Naive B cell (primary cell): ENCODE measurements around the gene RAB3GAP1. TPM values are rescaled to one million over a fixed set of nuclear protein-coding genes. Genes with fewer than 3 reads are reported as not detected.

Experiments used
- ATAC-seq, 2 donors: fragments of 150-1000 bp; cut with Tn5 transposase; 2 replicates each; pipeline ENCODE4 v1.10.0; 2021; ENCODE audit warnings: low read depth in 2 of 2, mild to moderate bottlenecking in 2 of 2, moderate library complexity in 2 of 2
- DNase-seq: peaks from one replicate; pipeline ENCODE4 v3.0.0; 2022
- H3K27ac Mint-ChIP-seq, 6 donors: one replicate each; pipeline ENCODE4 v1.8.0; 2020 to 2022; ENCODE audit warnings: mild to moderate bottlenecking in 6 of 6, mixed read lengths in 6 of 6, moderate library complexity in 5 of 6, inconsistent platforms in 2 of 6
- H3K27me3 Mint-ChIP-seq, 3 donors: one replicate each; pipeline ENCODE4 v1.8.0; 2021 to 2022; ENCODE audit warnings: mixed read lengths in 3 of 3, mild to moderate bottlenecking in 1 of 3
- H3K36me3 Mint-ChIP-seq, 2 donors: one replicate each; pipeline ENCODE4 v1.8.0; 2020 to 2022; ENCODE audit warnings: mixed read lengths in 2 of 2, inconsistent platforms in 1 of 2, mild to moderate bottlenecking in 1 of 2
- H3K4me1 Mint-ChIP-seq, 3 donors: one replicate each; pipeline ENCODE4 v1.8.0; 2020 to 2022; ENCODE audit warnings: mixed read lengths in 3 of 3, inconsistent platforms in 1 of 3, mild to moderate bottlenecking in 1 of 3, moderate library complexity in 1 of 3
- H3K4me3 Mint-ChIP-seq, 8 donors: one replicate each; pipeline ENCODE4 v1.8.0; 2020 to 2022; ENCODE audit warnings: mild to moderate bottlenecking in 8 of 8, mixed read lengths in 8 of 8, moderate library complexity in 8 of 8, inconsistent platforms in 2 of 8
- H3K9me3 Mint-ChIP-seq, 7 donors: one replicate each; pipeline ENCODE4 v1.8.0; 2020 to 2022; ENCODE audit warnings: mixed read lengths in 7 of 7, mild to moderate bottlenecking in 5 of 7, inconsistent platforms in 2 of 7, moderate library complexity in 1 of 7
- polyA plus RNA-seq, 6 donors: library from polyadenylated mRNA; unstranded; fragments of 300-500 nt; fragmentation: Illumina TruSeq; gene quantifications; one replicate each; pipeline ENCODE4 v1.2.3, GENCODE V29; 2021; ENCODE audit warnings: low read depth in 6 of 6

Gene RAB3GAP1
- polyA plus RNA-seq, 6 donors from 2014 or later, result 6.2 to 26.7 (median 22.5) TPM

DNA sequence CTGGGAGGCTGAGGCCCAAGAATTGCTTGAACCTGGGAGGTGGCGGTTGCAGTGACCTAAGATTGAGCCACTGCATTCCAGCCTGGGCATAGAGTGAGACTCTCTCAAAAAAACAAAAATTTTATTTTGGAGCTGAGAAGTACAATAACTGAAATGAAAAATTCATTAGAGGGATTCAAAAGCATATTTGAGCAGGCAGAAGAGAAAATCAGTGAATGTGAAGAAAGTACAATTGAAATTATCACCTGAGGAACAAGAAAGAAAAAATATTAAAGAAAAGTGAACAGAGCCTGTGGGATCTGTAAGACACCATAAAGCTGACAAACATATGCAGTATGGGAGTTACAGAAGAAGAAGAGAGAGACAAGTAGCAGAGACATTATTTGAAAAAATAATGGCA, 137.1 kb downstream of the RAB3GAP1 start:
- H3K27ac Mint-ChIP-seq, result peak overlapping the region in 1 of 6 donors; percentile 11
- peaks cover 12 to 40% (median 30%) of the 10 kb centered on the region in 7 donors for H3K9me3 Mint-ChIP-seq
- H3K36me3 Mint-ChIP-seq, result peaks cover 13 to 21% of the 10 kb centered on the region in 2 donors
- DNase-seq (no peak), ATAC-seq (no peak)
- H3K4me1 Mint-ChIP-seq, result no peaks in the 10 kb centered on the region
- H3K27me3 Mint-ChIP-seq, result no peaks in the 10 kb centered on the region
- peak overlapping the region in 1 of 8 donors; percentile 15 for H3K4me3 Mint-ChIP-seq

GRCh38 chr2:135190799-135191198, 138.7 kb downstream of the RAB3GAP1 start:
- H3K36me3 Mint-ChIP-seq, result peaks cover 7 to 21% of the 10 kb centered on the region in 2 donors
- H3K4me3 Mint-ChIP-seq, result no peak overlapping the region
- H3K9me3 Mint-ChIP-seq, result peaks cover 12 to 43% (median 32%) of the 10 kb centered on the region in 7 donors
- H3K4me1 Mint-ChIP-seq, result no peaks in the 10 kb centered on the region
- no peak overlapping the region for H3K27ac Mint-ChIP-seq
- ATAC-seq (no peak), DNase-seq (no peak)
- H3K27me3 Mint-ChIP-seq, result no peaks in the 10 kb centered on the region

GRCh38 chr2:135198481-135198880, 146.4 kb downstream of the RAB3GAP1 start:
- no peak overlapping the region for H3K4me3 Mint-ChIP-seq
- ATAC-seq (no peak), DNase-seq (no peak)
- no peaks in the 10 kb centered on the region for H3K27me3 Mint-ChIP-seq
- H3K4me1 Mint-ChIP-seq, result no peaks in the 10 kb centered on the region
- peaks cover 0 to 7% of the 10 kb centered on the region in 2 donors for H3K36me3 Mint-ChIP-seq
- peaks cover 0 to 9% (median 6%) of the 10 kb centered on the region in 7 donors for H3K9me3 Mint-ChIP-seq
- H3K27ac Mint-ChIP-seq, result no peak overlapping the region

- ATAC-seq, result no peak
- H3K4me3 Mint-ChIP-seq, result no peak overlapping the region
- peak overlapping the region in 1 of 6 donors; percentile 9 for H3K27ac Mint-ChIP-seq
- H3K36me3 Mint-ChIP-seq, result peaks cover 4 to 20% of the 10 kb centered on the region in 2 donors
- H3K9me3 Mint-ChIP-seq, result no peaks in the 10 kb centered on the region
- no peaks in the 10 kb centered on the region for H3K4me1 Mint-ChIP-seq
- no peaks in the 10 kb centered on the region for H3K27me3 Mint-ChIP-seq
- DNase-seq, result no peak
These were observed 150.7 kb downstream of the RAB3GAP1 start for GRCh38 chr2:135202751-135203150.

DNA sequence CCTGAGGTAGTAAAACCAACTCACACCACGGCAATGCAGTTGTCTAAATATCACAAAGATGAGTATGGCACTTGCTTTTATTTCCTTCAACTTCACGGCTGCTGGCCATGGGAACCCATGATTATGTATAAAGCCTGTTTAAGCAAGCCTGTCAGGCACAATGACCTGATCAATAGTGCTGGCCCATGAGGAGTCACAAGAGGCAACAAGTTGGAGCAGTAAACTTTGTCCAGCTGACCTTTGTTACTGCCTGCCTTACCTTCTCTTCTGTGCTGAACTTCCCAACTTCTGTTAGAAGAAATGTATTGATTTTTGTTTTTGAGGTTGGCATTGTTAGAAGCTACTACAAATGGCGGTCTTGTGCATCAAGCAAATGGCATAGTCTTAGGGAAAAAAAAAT, 151.9 kb downstream of the RAB3GAP1 start:
- H3K27me3 Mint-ChIP-seq, result no peaks in the 10 kb centered on the region
- H3K4me1 Mint-ChIP-seq, result no peaks in the 10 kb centered on the region
- DNase-seq (no peak), ATAC-seq (no peak)
- H3K36me3 Mint-ChIP-seq, result peaks cover 4 to 20% of the 10 kb centered on the region in 2 donors
- H3K27ac Mint-ChIP-seq, result no peak overlapping the region
- H3K4me3 Mint-ChIP-seq, result no peak overlapping the region
- H3K9me3 Mint-ChIP-seq, result no peaks in the 10 kb centered on the region

GRCh38 chr2:135208016-135208415, 155.9 kb downstream of the RAB3GAP1 start:
- Mint-ChIP-seq H3K27ac (peak overlapping the region in 1 of 6 donors; percentile 4), H3K4me3 (no peak overlapping the region), H3K9me3 (no peaks in the 10 kb centered on the region), H3K4me1 (no peaks in the 10 kb centered on the region), H3K36me3 (peaks cover 9 to 13% of the 10 kb centered on the region in 2 donors), H3K27me3 (no peaks in the 10 kb centered on the region)
- no peak for DNase-seq
- no peak for ATAC-seq

DNA sequence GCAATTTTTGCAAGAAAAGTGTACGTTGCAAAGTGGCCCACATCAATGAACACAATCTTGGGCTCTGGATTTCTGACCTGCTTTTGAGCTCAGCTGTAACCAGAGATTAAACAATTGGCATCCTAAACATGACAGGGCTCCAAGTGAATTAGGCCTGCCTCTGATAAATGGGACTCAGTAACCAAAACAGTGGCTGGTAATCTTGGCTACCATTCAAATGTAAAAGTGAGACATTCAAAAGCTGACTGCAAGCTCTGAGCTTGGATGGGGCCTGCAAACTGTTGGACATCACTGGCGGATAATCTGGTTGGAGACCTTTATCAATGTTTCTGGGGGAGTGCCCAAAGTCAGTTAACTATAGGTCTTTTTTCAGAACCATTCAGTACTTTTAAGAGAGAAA, 160.7 kb downstream of the RAB3GAP1 start:
- H3K4me1 Mint-ChIP-seq, result no peaks in the 10 kb centered on the region
- ATAC-seq (no peak), DNase-seq (no peak)
- no peak overlapping the region for H3K4me3 Mint-ChIP-seq
- peak overlapping the region in 1 of 6 donors; percentile 47 for H3K27ac Mint-ChIP-seq
- H3K36me3 Mint-ChIP-seq, result peaks cover 0 to 5% of the 10 kb centered on the region in 2 donors
- H3K9me3 Mint-ChIP-seq, result no peaks in the 10 kb centered on the region
- H3K27me3 Mint-ChIP-seq, result no peaks in the 10 kb centered on the region

GRCh38 chr2:135218426-135218825, 166.3 kb downstream of the RAB3GAP1 start:
- Mint-ChIP-seq H3K4me3 (no peak overlapping the region), H3K27me3 (no peaks in the 10 kb centered on the region), H3K36me3 (peaks cover 5 to 7% of the 10 kb centered on the region in 2 donors), H3K9me3 (peaks cover 0 to 1% (median 0%) of the 10 kb centered on the region in 7 donors), H3K27ac (no peak overlapping the region), H3K4me1 (no peaks in the 10 kb centered on the region)
- ATAC-seq (no peak), DNase-seq (no peak)

GRCh38 chr2:135219226-135219625, 167.1 kb downstream of the RAB3GAP1 start:
- Mint-ChIP-seq H3K36me3 (peaks cover 5 to 7% of the 10 kb centered on the region in 2 donors), H3K27ac (no peak overlapping the region), H3K4me1 (no peaks in the 10 kb centered on the region), H3K4me3 (no peak overlapping the region), H3K9me3 (peaks cover 0 to 1% (median 0%) of the 10 kb centered on the region in 7 donors), H3K27me3 (no peaks in the 10 kb centered on the region)
- DNase-seq (no peak), ATAC-seq (no peak)

Other genes with a start within 250 kb of the RAB3GAP1 start
- not detected for gene ACMSD, start 213.7 kb upstream of the RAB3GAP1 start, polyA plus RNA-seq
- 10 to 100 TPM; 28.9 to 37.3 (median 33.3) TPM for gene CCNT2, start 133.5 kb upstream of the RAB3GAP1 start, polyA plus RNA-seq
- gene MAP3K19, start 4.8 kb upstream of the RAB3GAP1 start, polyA plus RNA-seq, result not detected